H9 (cell line): ENCODE results near the gene NUP160. TPM values are rescaled to one million over a fixed set of nuclear protein-coding genes. Genes with fewer than 3 reads are reported as not detected.

ENCODE experiments used
- DNase-seq: peaks from one replicate; pipeline ENCODE4 v3.0.0-alpha.2; 2017
- H2AFZ ChIP-seq: one replicate; pipeline ENCODE4 v1.6.1; 2013; ENCODE audit warnings: mild to moderate bottlenecking, low read length, control low read depth, moderate library complexity
- H2AK5ac ChIP-seq: 2 replicates; pipeline ENCODE4 v1.6.1; 2013; ENCODE audit warnings: low read length, control low read depth, mixed read lengths; ENCODE audit not compliant: insufficient read length
- H2BK120ac ChIP-seq: one replicate; pipeline ENCODE4 v1.6.1; 2013; ENCODE audit warnings: low read depth, mild to moderate bottlenecking, low read length, control low read depth, inconsistent platforms; ENCODE audit not compliant: poor library complexity, severe bottlenecking
- H2BK12ac ChIP-seq: 2 replicates; pipeline ENCODE4 v1.6.1; 2013; ENCODE audit warnings: low read length, control low read depth, mixed read lengths, low read depth; ENCODE audit not compliant: insufficient read length
- H2BK15ac ChIP-seq: 2 replicates; pipeline ENCODE4 v1.6.1; 2013; ENCODE audit warnings: low read depth, low read length, control low read depth
- H2BK20ac ChIP-seq: one replicate; pipeline ENCODE4 v1.6.1; 2013; ENCODE audit warnings: low read depth, mild to moderate bottlenecking, low read length, control low read depth, inconsistent platforms; ENCODE audit not compliant: poor library complexity, severe bottlenecking
- H2BK5ac ChIP-seq: 2 replicates; pipeline ENCODE4 v1.6.1; 2013; ENCODE audit warnings: low read length, control low read depth, mixed read lengths; ENCODE audit not compliant: insufficient read length
- H3K14ac ChIP-seq: 2 replicates; pipeline ENCODE4 v1.6.1; 2013; ENCODE audit warnings: low read length, control low read depth; ENCODE audit not compliant: insufficient read depth
- H3K18ac ChIP-seq: 2 replicates; pipeline ENCODE4 v1.6.1; 2013; ENCODE audit warnings: low read depth, mild to moderate bottlenecking, mixed read lengths, low read length, control low read depth; ENCODE audit not compliant: insufficient read length
- H3K23ac ChIP-seq: 2 replicates; pipeline ENCODE4 v1.6.1; 2013; ENCODE audit warnings: low read length, control low read depth, mixed read lengths, low read depth; ENCODE audit not compliant: insufficient read length
- H3K23me2 ChIP-seq: 2 replicates; pipeline ENCODE4 v1.6.1; 2013; ENCODE audit warnings: low read depth, mild to moderate bottlenecking, mixed read lengths, low read length, control low read depth; ENCODE audit not compliant: insufficient read length, poor library complexity, severe bottlenecking
- H3K27ac ChIP-seq: 2 replicates; pipeline ENCODE4 v1.5.1; 2013; ENCODE audit warnings: low read length, control low read depth, mixed read lengths, low read depth; ENCODE audit not compliant: insufficient read length
- H3K27me3 ChIP-seq: 2 replicates; pipeline ENCODE4 v1.6.1; 2013; ENCODE audit warnings: low read length, control low read depth, inconsistent platforms; ENCODE audit not compliant: insufficient read depth
- H3K4ac ChIP-seq: 2 replicates; pipeline ENCODE4 v1.6.1; 2013; ENCODE audit warnings: low read depth, mild to moderate bottlenecking, control low read depth, inconsistent platforms, low read length, moderate library complexity
- H3K4me1 ChIP-seq: 2 replicates; pipeline ENCODE4 v1.6.1; 2013; ENCODE audit warnings: low read length, control low read depth, inconsistent platforms; ENCODE audit not compliant: insufficient read depth
- H3K4me2 ChIP-seq: 2 replicates; pipeline ENCODE4 v1.6.1; 2013; ENCODE audit warnings: low read length, control low read depth, mixed read lengths; ENCODE audit not compliant: insufficient read length, insufficient read depth
- H3K56ac ChIP-seq: 2 replicates; pipeline ENCODE4 v1.6.1; 2013; ENCODE audit warnings: low read depth, mild to moderate bottlenecking, mixed read lengths, low read length, control low read depth; ENCODE audit not compliant: insufficient read length
- H3K79me1 ChIP-seq: 2 replicates; pipeline ENCODE4 v1.6.1; 2013; ENCODE audit warnings: low read depth, mild to moderate bottlenecking, moderate library complexity, low read length, control low read depth, inconsistent platforms; ENCODE audit not compliant: insufficient read depth, poor library complexity, severe bottlenecking
- H3K79me2 ChIP-seq: 2 replicates; pipeline ENCODE4 v1.6.1; 2013; ENCODE audit warnings: low read length, control low read depth, inconsistent platforms; ENCODE audit not compliant: insufficient read depth
- H3K9ac ChIP-seq: 2 replicates; pipeline ENCODE4 v1.6.1; 2013; ENCODE audit warnings: low read length, control low read depth, mixed read lengths; ENCODE audit not compliant: insufficient read length; ENCODE audit errors: extremely low read depth
- H3K9me3 ChIP-seq: one replicate; pipeline ENCODE4 v1.6.1; 2013; ENCODE audit warnings: low read depth, low read length, inconsistent platforms; ENCODE audit not compliant: control insufficient read depth
- H3T11ph ChIP-seq: one replicate; pipeline ENCODE4 v1.6.1; 2013; ENCODE audit warnings: mild to moderate bottlenecking, low read length, control low read depth, inconsistent platforms
- H4K20me1 ChIP-seq: one replicate; pipeline ENCODE4 v1.6.1; 2013; ENCODE audit not compliant: control insufficient read depth, insufficient read length, insufficient read depth
- H4K5ac ChIP-seq: 2 replicates; pipeline ENCODE4 v1.6.1; 2013; ENCODE audit warnings: low read depth, mild to moderate bottlenecking, mixed read lengths, low read length, control low read depth; ENCODE audit not compliant: insufficient read length
- H4K8ac ChIP-seq: replicated peaks from 2 replicates; pipeline ENCODE4 v1.6.1; 2013; ENCODE audit warnings: low read length, control low read depth, mixed read lengths, low read depth; ENCODE audit not compliant: insufficient read length
- H4K91ac ChIP-seq: 2 replicates; pipeline ENCODE4 v1.6.1; 2013; ENCODE audit warnings: low read depth, mild to moderate bottlenecking, moderate library complexity, mixed read lengths, low read length, control low read depth; ENCODE audit not compliant: insufficient read length
- H3K27ac Mint-ChIP-seq, 3 experiments: 2 replicates in 2 of 3; 3 replicates in 1 of 3; pipeline ENCODE4 v1.8.0; 2020 to 2021; ENCODE audit warnings: mixed read lengths in 3 of 3, mild to moderate bottlenecking in 1 of 3, moderate library complexity in 1 of 3
- H3K27me3 Mint-ChIP-seq: 2 replicates; pipeline ENCODE4 v1.8.0; 2021; ENCODE audit warnings: low read depth, mild to moderate bottlenecking, moderate library complexity, mixed read lengths
- H3K36me3 Mint-ChIP-seq, 3 experiments: 2 replicates in 2 of 3; 3 replicates in 1 of 3; pipeline ENCODE4 v1.8.0; 2020 to 2021; ENCODE audit warnings: low read depth in 3 of 3, mixed read lengths in 3 of 3; ENCODE audit not compliant: insufficient read depth in 1 of 3
- H3K4me1 Mint-ChIP-seq, 2 experiments: 2 replicates each; pipeline ENCODE4 v1.8.0; 2020; ENCODE audit warnings: mixed read lengths in 2 of 2
- H3K4me3 Mint-ChIP-seq, 2 experiments: 2 replicates in 1 of 2; 3 replicates in 1 of 2; pipeline ENCODE4 v1.8.0; 2020 to 2021; ENCODE audit warnings: mild to moderate bottlenecking in 2 of 2, mixed read lengths in 2 of 2, moderate library complexity in 1 of 2
- H3K9me3 Mint-ChIP-seq, 2 experiments: 2 replicates in 1 of 2; 3 replicates in 1 of 2; pipeline ENCODE4 v1.8.0; 2020; ENCODE audit warnings: mild to moderate bottlenecking in 2 of 2, mixed read lengths in 2 of 2, moderate library complexity in 1 of 2
- CTCF ChIP-seq: fragments of 200-600 bp; sonication (generic); conservative IDR thresholded peaks from 3 replicates; pipeline ENCODE4 v1.8.0; 2021; ENCODE audit warnings: antibody characterized with exemption, mild to moderate bottlenecking
- WGBS: extraction: QIAGEN DNeasy Blood & Tissue Kit; methylation state at CpG from one replicate; pipeline ENCODE4 v1.1.7; 2013; ENCODE audit warnings: missing lambda C conversion rate, low lambda C conversion rate, mixed read lengths; ENCODE audit not compliant: insufficient read length; ENCODE audit errors: extremely low coverage; 5-methylcytosine and 5-hydroxymethylcytosine counted together
- total RNA-seq: library from RNA; stranded (reverse); gene quantifications from 2 replicates; pipeline ENCODE4 v1.2.1, GENCODE V29; 2021

The NUP160 gene
- total RNA-seq, 1 experiment from 2014 or later = 86.1 TPM

GRCh38 chr11:47778878-47779483, 69.2 kb downstream of the NUP160 start:
- no peak for TF ChIP-seq CTCF
- no peaks in the 10 kb centered on the region for H3K9me3 Mint-ChIP-seq
- Histone ChIP-seq H3K56ac (no peak overlapping the region), H2BK12ac (no peak overlapping the region), H3K4me1 (no peaks in the 10 kb centered on the region), H2AK5ac (no peak overlapping the region), H3K23ac (no peak overlapping the region), H3K4me2 (no peak overlapping the region), H2BK15ac (no peak overlapping the region), H3K23me2 (no peaks in the 10 kb centered on the region), H3K9ac (no peak overlapping the region), H2BK5ac (no peak overlapping the region), H3K14ac (no peak overlapping the region), H4K8ac (no peak overlapping the region), H3K9me3 (no peaks in the 10 kb centered on the region), H3K27ac (no peak overlapping the region), H2BK120ac (no peak overlapping the region), H4K20me1 (no peaks in the 10 kb centered on the region), H2BK20ac (no peak overlapping the region), H4K91ac (no peak overlapping the region), H3T11ph (no peak overlapping the region), H4K5ac (no peak overlapping the region), H3K4ac (no peak overlapping the region), H3K79me2 (no peaks in the 10 kb centered on the region), H2AFZ (no peak overlapping the region), H3K27me3 (no peaks in the 10 kb centered on the region), H3K18ac (no peak overlapping the region), H3K79me1 (no peaks in the 10 kb centered on the region)
- no peaks in the 10 kb centered on the region for H3K4me1 Mint-ChIP-seq
- H3K4me3 Mint-ChIP-seq = no peak overlapping the region
- H3K27me3 Mint-ChIP-seq = no peaks in the 10 kb centered on the region; the same call in 1 of the 2 replicates
- H3K27ac Mint-ChIP-seq = no peak overlapping the region
- no peak for DNase-seq
- H3K36me3 Mint-ChIP-seq = peaks cover 29 to 76% (median 60%) of the 10 kb centered on the region in 3 experiments; a peak in 6 of 7 replicates
- WGBS = no CpG with 5 or more reads among the region's 7 CpGs
